ENCODE results near the gene ISG20L2. TPM values are rescaled to one million over a fixed set of nuclear protein-coding genes. Genes with fewer than 3 reads are reported as not detected.
"Not testable (repeated sequence)": the region's sequence is repeated elsewhere in the genome, so short reads cannot be mapped to it uniquely, and the experiment has no call there.

Gene ISG20L2
- total and polyA plus RNA-seq, 2 experiments from 2014 or later, result 23.1 to 34.9 TPM

DNA sequence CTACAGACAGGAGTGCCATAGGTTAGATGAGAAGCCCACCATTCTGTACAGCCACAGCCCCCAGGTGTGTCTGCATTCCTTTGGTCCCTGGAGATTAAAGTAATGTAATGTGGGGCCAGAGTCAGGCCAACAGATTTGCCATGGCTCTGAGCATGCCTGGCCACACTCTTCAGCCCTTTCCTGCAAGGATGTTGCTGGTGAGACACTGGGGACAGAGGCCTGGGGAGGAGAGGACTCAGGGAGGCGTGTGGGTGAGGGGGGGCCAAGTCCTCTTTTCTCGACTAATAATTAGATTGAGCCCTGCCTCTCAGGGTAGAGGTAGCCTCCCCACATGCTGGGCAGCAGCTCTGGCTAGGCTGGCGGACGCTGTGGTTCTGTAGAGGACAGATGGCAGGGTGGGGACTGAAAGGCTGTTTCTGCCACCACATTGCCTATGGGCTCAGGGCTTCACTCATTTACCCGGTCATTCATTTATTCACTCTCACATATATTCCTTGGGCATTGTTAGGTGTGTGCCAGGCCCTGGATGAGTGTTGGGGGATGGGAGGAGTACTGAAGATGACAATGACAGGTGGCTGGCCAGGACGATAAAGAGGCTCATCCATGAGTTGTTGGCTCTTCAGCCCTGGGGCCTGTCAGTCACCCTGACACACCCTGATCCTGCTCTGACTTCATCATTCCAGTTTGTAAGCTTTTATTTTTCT lies 31.7 kb upstream of the ISG20L2 start (continued):
- TF ChIP-seq, protein P1, sequence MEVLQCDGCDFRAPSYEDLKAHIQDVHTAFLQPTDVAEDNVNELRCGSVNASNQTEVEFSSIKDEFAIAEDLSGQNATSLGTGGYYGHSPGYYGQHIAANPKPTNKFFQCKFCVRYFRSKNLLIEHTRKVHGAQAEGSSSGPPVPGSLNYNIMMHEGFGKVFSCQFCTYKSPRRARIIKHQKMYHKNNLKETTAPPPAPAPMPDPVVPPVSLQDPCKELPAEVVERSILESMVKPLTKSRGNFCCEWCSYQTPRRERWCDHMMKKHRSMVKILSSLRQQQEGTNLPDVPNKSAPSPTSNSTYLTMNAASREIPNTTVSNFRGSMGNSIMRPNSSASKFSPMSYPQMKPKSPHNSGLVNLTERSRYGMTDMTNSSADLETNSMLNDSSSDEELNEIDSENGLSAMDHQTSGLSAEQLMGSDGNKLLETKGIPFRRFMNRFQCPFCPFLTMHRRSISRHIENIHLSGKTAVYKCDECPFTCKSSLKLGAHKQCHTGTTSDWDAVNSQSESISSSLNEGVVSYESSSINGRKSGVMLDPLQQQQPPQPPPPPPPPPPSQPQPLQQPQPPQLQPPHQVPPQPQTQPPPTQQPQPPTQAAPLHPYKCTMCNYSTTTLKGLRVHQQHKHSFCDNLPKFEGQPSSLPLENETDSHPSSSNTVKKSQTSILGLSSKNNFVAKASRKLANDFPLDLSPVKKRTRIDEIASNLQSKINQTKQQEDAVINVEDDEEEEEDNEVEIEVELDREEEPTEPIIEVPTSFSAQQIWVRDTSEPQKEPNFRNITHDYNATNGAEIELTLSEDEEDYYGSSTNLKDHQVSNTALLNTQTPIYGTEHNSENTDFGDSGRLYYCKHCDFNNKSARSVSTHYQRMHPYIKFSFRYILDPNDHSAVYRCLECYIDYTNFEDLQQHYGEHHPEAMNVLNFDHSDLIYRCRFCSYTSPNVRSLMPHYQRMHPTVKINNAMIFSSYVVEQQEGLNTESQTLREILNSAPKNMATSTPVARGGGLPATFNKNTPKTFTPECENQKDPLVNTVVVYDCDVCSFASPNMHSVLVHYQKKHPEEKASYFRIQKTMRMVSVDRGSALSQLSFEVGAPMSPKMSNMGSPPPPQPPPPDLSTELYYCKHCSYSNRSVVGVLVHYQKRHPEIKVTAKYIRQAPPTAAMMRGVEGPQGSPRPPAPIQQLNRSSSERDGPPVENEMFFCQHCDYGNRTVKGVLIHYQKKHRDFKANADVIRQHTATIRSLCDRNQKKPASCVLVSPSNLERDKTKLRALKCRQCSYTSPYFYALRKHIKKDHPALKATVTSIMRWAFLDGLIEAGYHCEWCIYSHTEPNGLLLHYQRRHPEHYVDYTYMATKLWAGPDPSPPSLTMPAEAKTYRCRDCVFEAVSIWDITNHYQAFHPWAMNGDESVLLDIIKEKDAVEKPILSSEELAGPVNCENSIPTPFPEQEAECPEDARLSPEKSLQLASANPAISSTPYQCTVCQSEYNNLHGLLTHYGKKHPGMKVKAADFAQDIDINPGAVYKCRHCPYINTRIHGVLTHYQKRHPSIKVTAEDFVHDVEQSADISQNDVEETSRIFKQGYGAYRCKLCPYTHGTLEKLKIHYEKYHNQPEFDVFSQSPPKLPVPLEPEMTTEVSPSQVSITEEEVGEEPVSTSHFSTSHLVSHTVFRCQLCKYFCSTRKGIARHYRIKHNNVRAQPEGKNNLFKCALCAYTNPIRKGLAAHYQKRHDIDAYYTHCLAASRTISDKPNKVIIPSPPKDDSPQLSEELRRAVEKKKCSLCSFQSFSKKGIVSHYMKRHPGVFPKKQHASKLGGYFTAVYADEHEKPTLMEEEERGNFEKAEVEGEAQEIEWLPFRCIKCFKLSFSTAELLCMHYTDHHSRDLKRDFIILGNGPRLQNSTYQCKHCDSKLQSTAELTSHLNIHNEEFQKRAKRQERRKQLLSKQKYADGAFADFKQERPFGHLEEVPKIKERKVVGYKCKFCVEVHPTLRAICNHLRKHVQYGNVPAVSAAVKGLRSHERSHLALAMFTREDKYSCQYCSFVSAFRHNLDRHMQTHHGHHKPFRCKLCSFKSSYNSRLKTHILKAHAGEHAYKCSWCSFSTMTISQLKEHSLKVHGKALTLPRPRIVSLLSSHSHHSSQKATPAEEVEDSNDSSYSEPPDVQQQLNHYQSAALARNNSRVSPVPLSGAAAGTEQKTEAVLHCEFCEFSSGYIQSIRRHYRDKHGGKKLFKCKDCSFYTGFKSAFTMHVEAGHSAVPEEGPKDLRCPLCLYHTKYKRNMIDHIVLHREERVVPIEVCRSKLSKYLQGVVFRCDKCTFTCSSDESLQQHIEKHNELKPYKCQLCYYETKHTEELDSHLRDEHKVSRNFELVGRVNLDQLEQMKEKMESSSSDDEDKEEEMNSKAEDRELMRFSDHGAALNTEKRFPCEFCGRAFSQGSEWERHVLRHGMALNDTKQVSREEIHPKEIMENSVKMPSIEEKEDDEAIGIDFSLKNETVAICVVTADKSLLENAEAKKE (CRISPR knock-in tag; IDR thresholded peaks at IDR 0.05), result no peak
- TF ChIP-seq EZH2 (IDR thresholded peaks at IDR 0.05; ENCODE audit: low read depth, unreplicated experiment), result no peak

DNA sequence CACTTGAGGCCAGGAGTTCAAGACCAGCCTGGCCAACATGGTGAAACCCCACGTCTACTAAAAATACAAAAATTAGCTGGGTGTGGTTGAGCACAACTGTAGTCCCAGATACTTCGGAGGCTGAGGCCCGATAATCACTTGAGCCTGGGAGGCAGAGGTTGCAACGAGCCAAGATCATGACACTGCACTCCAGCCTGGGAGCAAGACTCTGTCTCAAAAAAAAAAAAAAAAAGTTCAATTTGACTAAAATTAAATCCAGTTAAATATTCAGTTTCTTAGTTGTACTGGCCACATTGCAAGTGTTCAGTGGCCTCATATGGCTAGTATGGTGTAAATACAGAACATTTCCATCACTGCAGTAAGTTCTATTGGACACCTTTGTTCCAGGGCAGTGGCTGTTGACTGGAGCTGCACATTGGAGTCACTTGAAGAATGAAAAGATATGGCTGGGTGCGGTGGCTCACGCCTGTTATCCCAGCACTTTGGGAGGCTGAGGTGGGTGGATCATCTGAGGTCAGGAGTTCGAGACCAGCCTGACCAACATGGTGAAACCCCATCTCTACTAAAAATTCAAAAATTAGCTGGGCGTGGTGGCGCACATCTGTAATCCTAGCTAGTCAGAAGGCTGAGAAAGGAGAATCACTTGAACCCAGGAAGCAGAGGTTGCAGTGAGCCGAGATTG lies 29.1 kb upstream of the ISG20L2 start:
- H2AFZ ChIP-seq; H3K27me3 ChIP-seq (ENCODE audit: insufficient read depth); H3K4me3 ChIP-seq; H3K4me3 Mint-ChIP-seq; H3K9me3 Mint-ChIP-seq; H3K9me2 ChIP-seq (ENCODE audit: insufficient read depth); H3F3A ChIP-seq (replicated peaks; ENCODE audit: low read depth); H3K27ac Mint-ChIP-seq; H3K4me2 ChIP-seq; DNase-seq (ENCODE audit: low spot score); H4K20me1 ChIP-seq (replicated peaks; ENCODE audit: insufficient read depth); ATAC-seq; H3K27ac ChIP-seq (ENCODE audit: low read depth); H3K36me3 Mint-ChIP-seq (ENCODE audit: low read depth); H3K36me3 ChIP-seq (ENCODE audit: insufficient read depth); H3K79me2 ChIP-seq (replicated peaks; ENCODE audit: insufficient read depth): not testable (repeated sequence)
- peaks cover 12% of the 10 kb centered on the region for H3K27me3 Mint-ChIP-seq (ENCODE audit: insufficient read depth, low read depth, poor library complexity)
- peaks cover 13% of the 10 kb centered on the region; the same call in 1 of the 2 replicates for H3K4me1 ChIP-seq (ENCODE audit: insufficient read depth)
- H3K4me1 Mint-ChIP-seq, result peaks cover 10% of the 10 kb centered on the region

Measured in GM23338 (cell line).